ENCODE data around the gene ATXN2L. TPM values are rescaled to one million over a fixed set of nuclear protein-coding genes. Genes with fewer than 3 reads are reported as not detected.

Gene ATXN2L
- total and polyA plus RNA-seq, 9 donors, result 36.2 to 143 (median 84.6) TPM

DNA sequence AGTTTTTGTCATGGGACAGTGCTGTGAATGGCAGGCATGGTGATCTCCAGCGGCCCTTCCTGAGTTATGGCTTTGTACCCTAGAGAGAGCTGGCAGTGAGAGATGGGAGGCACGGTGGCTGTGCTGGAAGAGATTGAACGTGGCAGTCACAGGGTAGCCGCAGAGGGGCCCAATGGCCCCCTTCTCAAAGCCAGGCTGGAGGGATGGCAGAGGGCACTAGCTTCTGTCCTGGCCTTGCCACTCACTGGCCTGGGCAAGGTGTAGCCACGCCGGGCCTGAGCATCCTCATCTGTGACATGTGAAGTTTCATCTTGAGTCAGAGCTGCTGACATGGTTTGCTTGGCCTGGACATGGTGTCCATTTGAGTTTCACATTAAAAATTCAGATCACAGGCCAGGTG is 51.6 kb downstream of the ATXN2L start:
- WGBS, 3 donors, result 92 to 95% (median 95%) methylated on average over 6 of the region's 6 CpGs
- intact Hi-C loops (cut with DNase I), result no loop called here
- no peak overlapping the region for H3K4me3 ChIP-seq
- H3K36me3 ChIP-seq, result no peaks in the 10 kb centered on the region
- H3K27ac ChIP-seq, result no peak overlapping the region
- TF ChIP-seq EP300 (IDR thresholded peaks at IDR 0.05) (no peak), POLR2A (IDR thresholded peaks at IDR 0.05) (no peak)
- TF ChIP-seq, protein P1, sequence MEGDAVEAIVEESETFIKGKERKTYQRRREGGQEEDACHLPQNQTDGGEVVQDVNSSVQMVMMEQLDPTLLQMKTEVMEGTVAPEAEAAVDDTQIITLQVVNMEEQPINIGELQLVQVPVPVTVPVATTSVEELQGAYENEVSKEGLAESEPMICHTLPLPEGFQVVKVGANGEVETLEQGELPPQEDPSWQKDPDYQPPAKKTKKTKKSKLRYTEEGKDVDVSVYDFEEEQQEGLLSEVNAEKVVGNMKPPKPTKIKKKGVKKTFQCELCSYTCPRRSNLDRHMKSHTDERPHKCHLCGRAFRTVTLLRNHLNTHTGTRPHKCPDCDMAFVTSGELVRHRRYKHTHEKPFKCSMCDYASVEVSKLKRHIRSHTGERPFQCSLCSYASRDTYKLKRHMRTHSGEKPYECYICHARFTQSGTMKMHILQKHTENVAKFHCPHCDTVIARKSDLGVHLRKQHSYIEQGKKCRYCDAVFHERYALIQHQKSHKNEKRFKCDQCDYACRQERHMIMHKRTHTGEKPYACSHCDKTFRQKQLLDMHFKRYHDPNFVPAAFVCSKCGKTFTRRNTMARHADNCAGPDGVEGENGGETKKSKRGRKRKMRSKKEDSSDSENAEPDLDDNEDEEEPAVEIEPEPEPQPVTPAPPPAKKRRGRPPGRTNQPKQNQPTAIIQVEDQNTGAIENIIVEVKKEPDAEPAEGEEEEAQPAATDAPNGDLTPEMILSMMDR (IDR thresholded peaks at IDR 0.05), result no peak
- H3K9me3 ChIP-seq, result no peaks in the 10 kb centered on the region
- DNase-seq, result no peak
- no peaks in the 10 kb centered on the region for H3K27me3 ChIP-seq
- peaks cover 2% of the 10 kb centered on the region for H3K4me1 ChIP-seq (ENCODE audit: insufficient read depth)

DNA sequence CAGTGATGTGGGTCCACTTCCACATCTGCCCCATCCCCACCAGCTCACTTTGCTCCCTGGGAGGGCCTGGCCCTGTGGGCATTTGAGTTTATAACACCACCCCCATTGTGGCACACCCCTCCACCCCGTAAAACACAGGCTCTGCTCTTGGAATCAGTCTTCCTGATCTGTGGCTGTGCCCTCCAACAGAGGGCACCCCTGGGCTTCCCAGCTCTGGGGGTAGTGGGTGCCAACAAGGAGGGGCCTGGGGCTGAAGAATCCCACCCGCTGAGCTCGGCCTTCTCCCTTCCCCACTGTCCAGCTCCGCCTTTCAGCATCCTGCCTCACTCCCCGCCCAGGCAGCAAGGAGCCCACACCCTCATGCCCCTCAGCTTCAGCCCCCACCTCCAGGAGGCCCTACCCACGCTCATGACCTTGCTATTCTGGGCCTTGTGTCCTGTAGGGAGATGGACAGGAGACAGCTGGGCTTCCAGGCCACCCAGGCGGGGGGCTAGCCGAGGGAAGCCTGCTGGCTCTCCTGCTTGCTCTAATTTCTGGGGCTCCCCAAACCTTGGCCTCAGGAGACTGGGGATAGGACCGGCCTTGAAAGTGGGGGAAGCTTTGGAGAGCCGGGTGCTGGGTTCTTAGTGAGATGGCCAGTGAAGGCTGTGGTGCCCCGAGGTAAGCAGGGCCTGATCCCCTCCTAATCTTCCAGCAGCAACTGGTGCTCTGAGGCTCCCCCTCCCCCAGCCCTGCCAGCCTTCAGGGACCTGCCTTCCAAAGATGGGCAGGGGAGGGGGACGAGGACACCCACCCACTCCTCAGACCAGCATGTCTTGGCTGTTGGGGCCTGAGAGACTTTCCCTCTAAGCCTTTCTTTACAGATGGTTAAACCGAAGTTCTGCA is 52.6 kb downstream of the ATXN2L start:
- Histone ChIP-seq H3K36me3 (no peaks in the 10 kb centered on the region), H3K27ac (no peak overlapping the region), H3K27me3 (no peaks in the 10 kb centered on the region), H3K9me3 (no peaks in the 10 kb centered on the region), H3K4me3 (no peak overlapping the region), H3K4me1 (ENCODE audit: insufficient read depth) (peaks cover 7% of the 10 kb centered on the region)
- no peak for DNase-seq
- TF ChIP-seq, protein P1 (IDR thresholded peaks at IDR 0.05), result no peak
- TF ChIP-seq POLR2A (IDR thresholded peaks at IDR 0.05) (no peak), EP300 (IDR thresholded peaks at IDR 0.05) (no peak)
- intact Hi-C loops (cut with DNase I), result loop anchor here in 1 of 4 donors (5.0 kb wide), 1 partner anchor 48 kb away; no protein-coding TSS in a partner anchor
- 23 to 39% (median 34%) methylated on average over 13 of the region's 13 CpGs for WGBS, 3 donors

DNA sequence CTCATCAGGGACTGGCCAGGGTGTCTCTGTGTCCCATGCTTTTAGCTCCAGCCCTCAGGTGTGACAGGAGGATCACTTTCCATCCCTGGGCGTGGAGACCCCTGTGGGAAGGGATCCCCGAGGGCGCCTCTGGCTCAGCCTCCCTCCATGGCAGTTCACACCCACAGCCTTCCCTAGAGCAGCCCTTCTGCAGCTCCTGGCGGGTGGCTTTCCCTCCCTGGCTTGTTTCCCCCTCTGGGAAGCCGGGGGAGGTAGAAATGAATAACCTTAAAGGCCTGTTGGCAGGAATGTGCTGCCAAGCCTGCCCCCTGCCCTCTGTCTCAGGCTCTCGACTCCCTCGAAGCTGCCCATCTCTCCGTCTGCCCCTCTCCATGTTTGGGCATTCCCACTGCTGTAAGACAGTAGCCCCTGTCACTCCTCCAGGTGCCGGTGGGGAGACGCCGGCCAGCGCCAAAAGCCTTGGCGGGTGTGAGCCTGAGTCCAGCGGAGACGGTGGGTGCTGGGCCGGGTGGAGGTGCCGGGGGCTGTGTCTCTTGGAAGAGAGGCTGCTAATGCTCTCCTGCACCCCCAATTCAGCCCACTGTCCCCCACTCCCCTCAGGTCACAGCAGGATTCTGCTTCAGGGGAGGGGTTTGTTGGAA is 53.3 kb downstream of the ATXN2L start:
- H3K4me1 ChIP-seq (ENCODE audit: insufficient read depth), result peaks cover 7% of the 10 kb centered on the region
- TF ChIP-seq POLR2A (IDR thresholded peaks at IDR 0.05) (no peak), EP300 (IDR thresholded peaks at IDR 0.05) (no peak)
- TF ChIP-seq, protein P1 (IDR thresholded peaks at IDR 0.05), result no peak
- no peaks in the 10 kb centered on the region for H3K9me3 ChIP-seq
- no peak overlapping the region for H3K27ac ChIP-seq
- no peaks in the 10 kb centered on the region for H3K27me3 ChIP-seq
- DNase-seq, result no peak
- no peak overlapping the region for H3K4me3 ChIP-seq
- WGBS, 3 donors, result 20 to 26% (median 23%) methylated on average over 17 of the region's 17 CpGs
- intact Hi-C loops (cut with DNase I), result loop anchor here in 1 of 4 donors (5.0 kb wide), 1 partner anchor 49 kb away; no protein-coding TSS in a partner anchor
- no peaks in the 10 kb centered on the region for H3K36me3 ChIP-seq

DNA sequence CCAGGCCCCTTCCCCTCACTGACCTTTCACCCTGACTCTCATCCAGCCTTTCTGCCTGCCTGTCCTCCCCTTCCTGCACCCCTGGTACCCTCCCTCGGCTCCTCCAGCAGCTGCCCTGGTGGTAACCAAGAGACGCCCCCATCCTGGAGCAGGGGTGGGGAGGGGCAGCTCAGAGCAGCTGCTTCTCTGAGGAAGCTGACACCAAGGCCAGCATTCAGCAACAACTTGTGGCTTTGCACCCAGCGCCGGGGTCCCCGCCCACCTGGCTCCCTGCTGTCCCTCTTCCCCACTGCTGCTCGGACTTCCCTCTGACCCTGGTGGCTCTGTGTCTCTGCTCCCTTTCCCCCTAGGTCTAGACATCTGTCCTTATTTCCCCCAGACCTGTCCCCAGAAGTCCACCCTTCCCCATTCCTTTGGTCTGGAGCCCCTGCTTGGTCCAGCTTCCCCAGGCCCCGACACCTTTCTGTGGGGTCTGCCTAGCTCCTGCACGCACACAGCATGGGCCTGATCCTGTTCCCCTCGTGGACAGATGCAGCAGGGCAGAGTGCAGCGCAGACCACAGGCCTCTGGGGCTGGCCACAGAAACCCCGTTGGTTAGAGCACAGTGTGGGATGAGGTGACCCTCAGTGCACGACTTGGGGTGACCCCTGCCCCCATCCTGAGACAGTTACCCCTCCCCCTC is 54.3 kb downstream of the ATXN2L start:
- intact Hi-C loops (cut with DNase I), result loop anchor here in 1 of 4 donors (5.0 kb wide), 1 partner anchor 50 kb away; no protein-coding TSS in a partner anchor
- WGBS, 3 donors, result 40 to 59% (median 41%) methylated on average over 12 of the region's 12 CpGs
- H3K4me1 ChIP-seq (ENCODE audit: insufficient read depth), result peaks cover 7% of the 10 kb centered on the region
- H3K36me3 ChIP-seq, result no peaks in the 10 kb centered on the region
- no peaks in the 10 kb centered on the region for H3K9me3 ChIP-seq
- H3K27me3 ChIP-seq, result no peaks in the 10 kb centered on the region
- TF ChIP-seq, protein P1 (IDR thresholded peaks at IDR 0.05), result no peak
- TF ChIP-seq POLR2A (IDR thresholded peaks at IDR 0.05), result no peak
- TF ChIP-seq EP300 (IDR thresholded peaks at IDR 0.05), result no peak
- DNase-seq, result no peak
- H3K4me3 ChIP-seq, result no peak overlapping the region
- no peak overlapping the region for H3K27ac ChIP-seq

All from ovary (tissue), 9 donors.